Panc1 (cell line): ENCODE measurements around the gene E2F2. TPM values are rescaled to one million over a fixed set of nuclear protein-coding genes. Genes with fewer than 3 reads are reported as not detected.

ENCODE experiments used
- ATAC-seq: fragments of 200-7000 bp; cut with Tn5 transposase; 2 replicates; pipeline ENCODE4 v1.9.1; 2020; ENCODE audit warnings: mild to moderate bottlenecking, moderate library complexity
- BruUV-seq: library from RNA; stranded (reverse); fragments of 400-500 nt; replicated peaks from 2 replicates; lab custom pipeline; 2021; lab: Mats Ljungman, UMichigan
- CTCF ChIA-PET: fragments of 300-600 bp; sonication (Branson Sonifier 250); formaldehyde crosslinking; loops from one replicate; lab custom pipeline; 2022; ENCODE audit warnings: antibody characterized with exemption; lab: Charles Lee
- POLR2A ChIA-PET: fragments of 300-600 bp; sonication (Branson Sonifier 250); formaldehyde crosslinking; loops from one replicate; lab custom pipeline; 2022; ENCODE audit warnings: antibody characterized with exemption; lab: Charles Lee
- DNase-seq: peaks from one replicate; pipeline ENCODE4 v3.0.0-alpha.2; 2010; ENCODE audit warnings: low read depth, low spot score
- H3K27ac ChIP-seq: 2 replicates; pipeline ENCODE4 v1.5.1; 2011; ENCODE audit warnings: mild to moderate bottlenecking, low read length, inconsistent platforms
- H3K27me3 ChIP-seq: fragments of 200-500 bp; sonication (Bioruptor generic); 2 replicates; pipeline ENCODE4 v1.6.0; 2014; ENCODE audit warnings: low read length, inconsistent platforms; ENCODE audit not compliant: control insufficient read depth, insufficient read depth
- H3K36me3 ChIP-seq: fragments of 200-500 bp; sonication (Bioruptor generic); 2 replicates; pipeline ENCODE4 v1.5.1; 2014; ENCODE audit warnings: inconsistent platforms, mild to moderate bottlenecking, low read length, moderate library complexity; ENCODE audit not compliant: control insufficient read depth, insufficient read depth
- H3K4me1 ChIP-seq: 2 replicates; pipeline ENCODE4 v1.5.1; 2011; ENCODE audit warnings: inconsistent platforms, mild to moderate bottlenecking, low read length, moderate library complexity; ENCODE audit not compliant: control insufficient read depth, insufficient read depth
- H3K4me3 ChIP-seq, 2 experiments: 2 replicates each; pipeline ENCODE4 v1.5.1; 2011 to 2012; ENCODE audit warnings: low read depth in 2 of 2, low read length in 2 of 2, mild to moderate bottlenecking in 2 of 2, inconsistent platforms in 1 of 2, moderate library complexity in 1 of 2
- H3K9me3 ChIP-seq: fragments of 200-500 bp; sonication (Bioruptor generic); 2 replicates; pipeline ENCODE4 v1.5.1; 2014; ENCODE audit warnings: low read depth, mild to moderate bottlenecking, inconsistent platforms, low read length, moderate library complexity; ENCODE audit not compliant: control insufficient read depth, insufficient read depth
- POLR2AphosphoS5 ChIP-seq: IDR thresholded peaks from 2 replicates; pipeline ENCODE4 v1.6.1; 2012; ENCODE audit warnings: mild to moderate bottlenecking, low read depth, low read length, moderate library complexity
- REST ChIP-seq, 2 experiments: IDR thresholded peaks; 2 replicates each; pipeline ENCODE4 v1.6.1; 2011 to 2012; ENCODE audit warnings: low read depth in 2 of 2, control low read depth in 1 of 2, low read length in 1 of 2, mild to moderate bottlenecking in 1 of 2, moderate library complexity in 1 of 2; ENCODE audit not compliant: insufficient read depth in 1 of 2
- SIN3A ChIP-seq: IDR thresholded peaks from 2 replicates; pipeline ENCODE4 v1.6.1; 2012; ENCODE audit warnings: low read depth, mild to moderate bottlenecking, low read length, moderate library complexity, borderline replicate concordance; ENCODE audit not compliant: insufficient read depth
- TCF7L2 ChIP-seq: IDR thresholded peaks from 2 replicates; pipeline ENCODE4 v1.6.1; 2011; ENCODE audit warnings: mild to moderate bottlenecking, low read depth, low read length, inconsistent platforms
- in situ Hi-C: cut with HindIII; loops from 2 replicates; pipeline ENCODE4 v1.10.0; 2016; ENCODE audit warnings: low sequenced_read_pairs, low pct_unique_long_range_greater_than_20kb
- intact Hi-C: fragments of 100-400 bp; cut with micrococcal nuclease; formaldehyde crosslinking; loops from one replicate; pipeline ENCODE4 v1.10.0; 2022; ENCODE audit not compliant: unreplicated experiment
- total RNA-seq: library from RNA; stranded (reverse); gene quantifications from one replicate; pipeline ENCODE4 v1.2.1, GENCODE V29; 2021; ENCODE audit not compliant: unreplicated experiment
- TF ChIP-seq, protein P1 (sequence below): fragments of 450-650 bp; IDR thresholded peaks from 2 replicates; pipeline ENCODE4 v1.5.1; 2017; ENCODE audit warnings: mild to moderate bottlenecking

E2F2 gene
- total RNA-seq, 1 experiment from 2014 or later, result 9.5 TPM

DNA sequence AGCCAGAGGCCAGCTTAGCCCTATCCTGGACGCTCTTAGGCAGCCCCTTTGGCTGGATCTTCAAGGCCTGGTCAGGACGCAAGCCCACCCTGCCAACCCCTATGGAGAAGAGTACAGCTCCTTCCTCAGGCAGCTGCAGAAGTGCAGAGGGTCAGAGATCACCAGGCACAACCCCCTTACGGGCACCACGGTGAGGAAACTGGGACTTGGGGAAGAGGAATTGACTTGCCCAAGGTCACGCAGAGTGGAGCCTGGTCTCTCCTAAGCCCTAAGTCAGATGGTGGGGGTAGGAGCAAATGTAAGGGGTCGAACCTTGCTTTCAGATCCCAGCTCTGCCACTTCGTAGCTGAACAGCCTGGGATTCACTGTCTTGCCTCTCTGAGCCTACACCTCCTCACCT, 3.7 kb downstream of the E2F2 start:
- H3K27ac ChIP-seq, result 0 out of 2 replicates have a peak overlapping the region, but pooled peaks have one; percentile 13

GRCh38 chr1:23526329-23527041, 4.5 kb downstream of the E2F2 start:
- Histone ChIP-seq H3K36me3 (peaks cover 2% of the 10 kb centered on the region; the same call in 1 of the 2 replicates), H3K9me3 (no peaks in the 10 kb centered on the region), H3K27me3 (no peaks in the 10 kb centered on the region), H3K4me1 (peaks cover 30% of the 10 kb centered on the region), H3K27ac (no peak overlapping the region), H3K4me3 (no peak overlapping the region)
- intact Hi-C loops, result no loop called here
- no peak for DNase-seq
- TF ChIP-seq TCF7L2 (no peak), SIN3A (no peak), REST (IDR thresholded peaks at IDR 0.05; ENCODE audit: insufficient read depth in 1 of 2, low read depth in 2 of 2, low read length in 1 of 2) (no peak), POLR2AphosphoS5 (no peak)
- TF ChIP-seq, protein P1, sequence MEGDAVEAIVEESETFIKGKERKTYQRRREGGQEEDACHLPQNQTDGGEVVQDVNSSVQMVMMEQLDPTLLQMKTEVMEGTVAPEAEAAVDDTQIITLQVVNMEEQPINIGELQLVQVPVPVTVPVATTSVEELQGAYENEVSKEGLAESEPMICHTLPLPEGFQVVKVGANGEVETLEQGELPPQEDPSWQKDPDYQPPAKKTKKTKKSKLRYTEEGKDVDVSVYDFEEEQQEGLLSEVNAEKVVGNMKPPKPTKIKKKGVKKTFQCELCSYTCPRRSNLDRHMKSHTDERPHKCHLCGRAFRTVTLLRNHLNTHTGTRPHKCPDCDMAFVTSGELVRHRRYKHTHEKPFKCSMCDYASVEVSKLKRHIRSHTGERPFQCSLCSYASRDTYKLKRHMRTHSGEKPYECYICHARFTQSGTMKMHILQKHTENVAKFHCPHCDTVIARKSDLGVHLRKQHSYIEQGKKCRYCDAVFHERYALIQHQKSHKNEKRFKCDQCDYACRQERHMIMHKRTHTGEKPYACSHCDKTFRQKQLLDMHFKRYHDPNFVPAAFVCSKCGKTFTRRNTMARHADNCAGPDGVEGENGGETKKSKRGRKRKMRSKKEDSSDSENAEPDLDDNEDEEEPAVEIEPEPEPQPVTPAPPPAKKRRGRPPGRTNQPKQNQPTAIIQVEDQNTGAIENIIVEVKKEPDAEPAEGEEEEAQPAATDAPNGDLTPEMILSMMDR, result no peak
- ATAC-seq, result no peak
- in situ Hi-C loops, result no loop called here
- no TSS peak for BruUV-seq
- ChIA-PET CTCF (interaction anchor here (1.2 kb wide), 1 partner anchor 109 kb away, joined by 3 read pairs; no protein-coding TSS in a partner anchor), POLR2A (no interaction called here)

More for the DNA sequence above, 3.7 kb downstream of the E2F2 start:
- no peak for ATAC-seq
- no peak for DNase-seq
- peaks cover 35% of the 10 kb centered on the region for H3K4me1 ChIP-seq
- in situ Hi-C loops, result no loop called here
- no TSS peak for BruUV-seq
- ChIA-PET POLR2A (interaction anchor here (0.5 to 0.6 kb wide), 3 partner anchors 12 to 271 kb away, joined by 4 to 7 read pairs (median 5); no protein-coding TSS in a partner anchor), CTCF (interaction anchor here (0.5 to 1.2 kb wide), 2 partner anchors 19 to 108 kb away, joined by 3 read pairs; no protein-coding TSS in a partner anchor)
- no peaks in the 10 kb centered on the region for H3K27me3 ChIP-seq
- intact Hi-C loops, result no loop called here
- no peaks in the 10 kb centered on the region for H3K9me3 ChIP-seq
- H3K36me3 ChIP-seq, result peaks cover 2% of the 10 kb centered on the region; the same call in 1 of the 2 replicates
- TF ChIP-seq POLR2AphosphoS5, result no peak
- TF ChIP-seq SIN3A, result no peak
- TF ChIP-seq, protein P1, result no peak
- no peak for TF ChIP-seq TCF7L2
- no peak for TF ChIP-seq REST (IDR thresholded peaks at IDR 0.05; ENCODE audit: insufficient read depth in 1 of 2, low read depth in 2 of 2, low read length in 1 of 2)
- no peak overlapping the region for H3K4me3 ChIP-seq
